GM12878 (cell line): ENCODE measurements around the gene BUB1B. TPM values are rescaled to one million over a fixed set of nuclear protein-coding genes. Genes with fewer than 3 reads are reported as not detected.

ENCODE experiments used
- ATF3 ChIP-seq: IDR thresholded peaks from 2 replicates; pipeline ENCODE4 v1.6.1; 2011; ENCODE audit warnings: low read depth, mild to moderate bottlenecking, low read length, moderate library complexity, borderline replicate concordance; ENCODE audit errors: extremely low read depth
- BCL3 ChIP-seq: IDR thresholded peaks from 2 replicates; pipeline ENCODE4 v1.6.1; 2011; ENCODE audit warnings: borderline replicate concordance, low read depth, mild to moderate bottlenecking, moderate library complexity, low read length; ENCODE audit not compliant: insufficient read depth, poor library complexity, severe bottlenecking
- ELK1 ChIP-seq: IDR thresholded peaks from 2 replicates; pipeline ENCODE4 v1.6.1; 2012; ENCODE audit warnings: low read depth, low read length, improper control_type of control experiment
- EZH2 ChIP-seq: IDR thresholded peaks from 2 replicates; pipeline ENCODE4 v1.6.1; 2012; ENCODE audit warnings: low read depth, mild to moderate bottlenecking, control low read depth, inconsistent platforms, low read length, borderline replicate concordance; ENCODE audit not compliant: control insufficient read depth
- IKZF2 ChIP-seq, 2 experiments: fragments of 450-650 bp; IDR thresholded peaks; 2 replicates each; pipeline ENCODE4 v1.6.1; 2017; ENCODE audit warnings: mild to moderate bottlenecking in 2 of 2, moderate library complexity in 2 of 2
- IRF3 ChIP-seq: fragments of 450-650 bp; IDR thresholded peaks from 2 replicates; pipeline ENCODE4 v1.6.1; 2014; ENCODE audit warnings: mild to moderate bottlenecking
- KLF5 ChIP-seq: fragments of 450-650 bp; IDR thresholded peaks from 2 replicates; pipeline ENCODE4 v1.6.1; 2014; ENCODE audit warnings: mild to moderate bottlenecking; ENCODE audit not compliant: partially characterized antibody
- MYC ChIP-seq: IDR thresholded peaks from 2 replicates; pipeline ENCODE4 v1.6.1; 2011; ENCODE audit warnings: mild to moderate bottlenecking, low read length, moderate library complexity, inconsistent platforms; ENCODE audit not compliant: insufficient read depth, insufficient replicate concordance, insufficient read length, severe bottlenecking
- RBBP5 ChIP-seq: fragments of 200-600 bp; sonication (generic); conservative IDR thresholded peaks from 2 replicates; pipeline ENCODE4 v1.6.1; 2016
- RELB ChIP-seq: fragments of 450-650 bp; IDR thresholded peaks from 2 replicates; pipeline ENCODE4 v1.6.1; 2017; ENCODE audit warnings: low read depth, mild to moderate bottlenecking, moderate library complexity
- RFX5 ChIP-seq: IDR thresholded peaks from 2 replicates; pipeline ENCODE4 v1.6.1; 2011; ENCODE audit warnings: low read depth, low read length, improper control_type of control experiment
- SP1 ChIP-seq: IDR thresholded peaks from one replicate; pipeline ENCODE4 v1.6.1; 2011; ENCODE audit warnings: low read depth, low read length
- TARDBP ChIP-seq: IDR thresholded peaks from 2 replicates; pipeline ENCODE4 v1.6.1; 2016; ENCODE audit warnings: borderline replicate concordance
- TCF12 ChIP-seq: IDR thresholded peaks from 2 replicates; pipeline ENCODE4 v1.6.1; 2011; ENCODE audit warnings: low read depth, mild to moderate bottlenecking, low read length
- ZNF592 ChIP-seq: fragments of 450-650 bp; IDR thresholded peaks from 2 replicates; pipeline ENCODE4 v1.6.1; 2017; ENCODE audit warnings: mild to moderate bottlenecking, moderate library complexity
- polyA plus RNA-seq, 11 experiments: library from polyadenylated mRNA; depleted of rRNA in 4 of 11; unstranded in 6 of 11; stranded (reverse) in 5 of 11; fragments of >200 nt; fragmentation: Nextera tagmentation in 4 of 11; fragmentation: Illumina TruSeq in 1 of 11; extraction: Ambion mirVana in 4 of 11; extraction: Trizol in 1 of 11; gene quantifications; 1 replicate in 1 of 11; 2 replicates in 10 of 11; pipeline versions ENCODE4 v1.2.1 to v1.2.3, GENCODE V29; 2011 to 2016; ENCODE audit warnings: inconsistent platforms in 2 of 11, missing spikeins in 2 of 11, low read depth in 1 of 11
- total RNA-seq, 4 experiments: library from RNA; depleted of rRNA in 3 of 4; stranded (reverse); fragments of >200 nt in 3 of 4; fragmentation: Illumina TruSeq in 1 of 4; extraction: Trizol in 1 of 4; gene quantifications; 2 replicates each; pipeline versions ENCODE4 v1.2.1 to v1.2.3, GENCODE V29; 2013 to 2021

Gene BUB1B
- total and polyA plus RNA-seq, 10 of the 15 experiments (the other 5 are each of a cell fraction or from before 2014, with no cell fraction given) = 29.1 to 98.6 (median 77.3) TPM

GRCh38 chr15:40160689-40161688 lies at the start of gene BUB1B (continued):
- TF ChIP-seq ZNF592 = no peak
- no peak for TF ChIP-seq ATF3
- TF ChIP-seq MYC = peak; percentile 57
- no peak for TF ChIP-seq RBBP5
- TF ChIP-seq TCF12 = 0 out of 2 replicates have a peak, but pooled peaks have one; percentile 10
- no peak for TF ChIP-seq BCL3
- peak; percentile 94 for TF ChIP-seq TARDBP
- peak; percentile 56; the same call in 1 of the 2 replicates for TF ChIP-seq RELB
- TF ChIP-seq KLF5 = no peak
- peak in 1 of 2 experiments; percentile 27; a peak in 1 of 4 replicates for TF ChIP-seq IKZF2 (IDR thresholded peaks at IDR 0.05)
- TF ChIP-seq ELK1 = no peak; the same call in 1 of the 2 replicates
- peak; percentile 88 for TF ChIP-seq SP1
- no peak for TF ChIP-seq EZH2
- no peak for TF ChIP-seq RFX5
- no peak; the same call in 1 of the 2 replicates for TF ChIP-seq IRF3
